ENCODE data around the gene SLC2A8. TPM values are rescaled to one million over a fixed set of nuclear protein-coding genes. Genes with fewer than 3 reads are reported as not detected.

The SLC2A8 gene
- total RNA-seq, 1 donor from 2014 or later, result 21.5 TPM

DNA sequence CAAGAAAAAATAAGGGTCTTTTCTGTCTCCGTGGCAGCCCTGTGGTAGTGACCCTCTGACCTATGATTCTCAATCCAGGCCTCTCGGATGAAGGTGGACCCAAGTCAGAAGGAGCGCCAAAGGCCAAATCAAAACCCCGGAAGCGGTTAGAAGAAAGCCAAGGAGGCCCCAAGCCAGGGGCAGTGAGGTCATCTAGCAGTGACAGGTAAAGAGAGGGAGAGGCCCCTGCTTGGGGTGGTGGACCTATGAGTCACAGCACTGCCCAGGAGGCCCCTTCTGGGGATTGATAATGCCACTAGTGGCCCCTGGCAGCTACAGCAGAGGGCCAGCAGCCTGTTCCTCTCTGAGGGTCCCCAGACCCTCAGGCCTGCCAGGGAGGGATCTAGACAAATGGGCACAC lies 6.4 kb upstream of the SLC2A8 start:
- Mint-ChIP-seq H3K27ac (ENCODE audit: unreplicated experiment) (no peak overlapping the region), H3K4me3 (ENCODE audit: unreplicated experiment) (no peak overlapping the region), H3K36me3 (ENCODE audit: low read depth, unreplicated experiment) (no peaks in the 10 kb centered on the region), H3K9me3 (ENCODE audit: unreplicated experiment) (no peaks in the 10 kb centered on the region), H3K27me3 (ENCODE audit: unreplicated experiment) (peaks cover 2% of the 10 kb centered on the region), H3K4me1 (ENCODE audit: unreplicated experiment) (no peaks in the 10 kb centered on the region)
- no peak for DNase-seq (ENCODE audit: low spot score)
- TF ChIP-seq, protein P1, sequence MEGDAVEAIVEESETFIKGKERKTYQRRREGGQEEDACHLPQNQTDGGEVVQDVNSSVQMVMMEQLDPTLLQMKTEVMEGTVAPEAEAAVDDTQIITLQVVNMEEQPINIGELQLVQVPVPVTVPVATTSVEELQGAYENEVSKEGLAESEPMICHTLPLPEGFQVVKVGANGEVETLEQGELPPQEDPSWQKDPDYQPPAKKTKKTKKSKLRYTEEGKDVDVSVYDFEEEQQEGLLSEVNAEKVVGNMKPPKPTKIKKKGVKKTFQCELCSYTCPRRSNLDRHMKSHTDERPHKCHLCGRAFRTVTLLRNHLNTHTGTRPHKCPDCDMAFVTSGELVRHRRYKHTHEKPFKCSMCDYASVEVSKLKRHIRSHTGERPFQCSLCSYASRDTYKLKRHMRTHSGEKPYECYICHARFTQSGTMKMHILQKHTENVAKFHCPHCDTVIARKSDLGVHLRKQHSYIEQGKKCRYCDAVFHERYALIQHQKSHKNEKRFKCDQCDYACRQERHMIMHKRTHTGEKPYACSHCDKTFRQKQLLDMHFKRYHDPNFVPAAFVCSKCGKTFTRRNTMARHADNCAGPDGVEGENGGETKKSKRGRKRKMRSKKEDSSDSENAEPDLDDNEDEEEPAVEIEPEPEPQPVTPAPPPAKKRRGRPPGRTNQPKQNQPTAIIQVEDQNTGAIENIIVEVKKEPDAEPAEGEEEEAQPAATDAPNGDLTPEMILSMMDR (IDR thresholded peaks at IDR 0.05; ENCODE audit: unreplicated experiment), result no peak

DNA sequence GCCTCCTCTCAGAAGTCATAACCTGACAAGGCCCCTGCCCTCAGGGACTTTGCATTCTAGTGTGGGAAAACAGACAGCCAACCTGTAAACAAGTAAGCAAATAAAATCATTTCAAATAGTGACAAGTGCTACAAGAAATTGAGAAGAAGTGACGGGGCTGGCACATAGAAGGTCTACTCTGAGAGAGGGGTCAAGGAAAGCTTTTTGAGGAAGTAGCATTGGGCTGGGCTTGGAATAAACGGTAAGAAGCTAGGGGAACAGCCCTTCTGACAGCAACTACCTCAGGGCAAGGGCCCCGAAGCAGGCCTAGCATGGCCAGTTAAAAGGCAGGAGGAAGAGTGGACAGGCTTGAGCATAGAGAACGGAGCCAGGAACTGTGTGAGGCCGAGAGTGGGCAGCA lies 4.8 kb upstream of the SLC2A8 start:
- no peak for DNase-seq (ENCODE audit: low spot score)
- Mint-ChIP-seq H3K27me3 (ENCODE audit: unreplicated experiment) (peaks cover 5% of the 10 kb centered on the region), H3K9me3 (ENCODE audit: unreplicated experiment) (no peaks in the 10 kb centered on the region), H3K4me3 (ENCODE audit: unreplicated experiment) (no peak overlapping the region), H3K36me3 (ENCODE audit: low read depth, unreplicated experiment) (no peaks in the 10 kb centered on the region), H3K27ac (ENCODE audit: unreplicated experiment) (no peak overlapping the region), H3K4me1 (ENCODE audit: unreplicated experiment) (peaks cover 3% of the 10 kb centered on the region)
- TF ChIP-seq, protein P1 (IDR thresholded peaks at IDR 0.05; ENCODE audit: unreplicated experiment), result no peak

DNA sequence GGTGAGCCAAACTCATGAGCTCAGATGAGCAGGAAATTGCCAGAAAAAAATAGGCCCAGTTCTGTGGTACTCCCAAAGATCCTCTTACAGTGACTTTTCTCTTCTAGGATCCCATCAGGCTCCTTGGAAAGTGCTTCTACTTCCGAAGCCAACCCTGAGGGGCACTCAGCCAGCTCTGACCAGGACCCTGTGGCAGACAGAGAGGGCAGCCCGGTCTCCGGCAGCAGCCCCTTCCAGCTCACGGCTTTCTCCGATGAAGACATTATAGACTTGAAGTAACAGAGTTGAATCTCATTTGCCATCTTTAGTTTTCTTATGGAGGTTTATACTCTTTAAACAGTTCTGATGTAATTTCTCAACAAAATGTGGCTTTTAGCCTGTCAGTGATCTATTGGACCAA lies 4.0 kb upstream of the SLC2A8 start:
- Mint-ChIP-seq H3K4me3 (ENCODE audit: unreplicated experiment) (no peak overlapping the region), H3K4me1 (ENCODE audit: unreplicated experiment) (peaks cover 3% of the 10 kb centered on the region)
- TF ChIP-seq, protein P1 (IDR thresholded peaks at IDR 0.05; ENCODE audit: unreplicated experiment), result no peak

DNA sequence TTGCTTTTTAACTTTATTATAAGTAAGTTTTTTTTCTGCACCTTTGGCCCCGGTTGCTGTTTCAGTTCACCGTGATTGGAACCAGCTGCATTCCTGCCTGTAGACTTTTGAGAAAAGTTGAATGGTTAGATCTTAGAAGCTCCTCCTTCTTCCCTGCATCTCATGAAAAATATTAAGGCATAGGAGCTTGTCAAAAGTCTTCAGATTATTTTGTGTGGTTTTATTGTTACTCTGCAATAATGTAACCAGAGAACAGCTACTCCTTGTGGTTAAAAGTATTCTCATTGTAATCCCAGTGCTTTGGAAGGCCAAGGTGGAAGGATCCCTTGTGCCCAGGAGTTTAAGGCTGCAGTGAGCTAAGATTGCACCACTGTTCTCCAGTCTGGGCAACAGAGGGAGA lies 3.3 kb upstream of the SLC2A8 start:
- TF ChIP-seq, protein P1 (IDR thresholded peaks at IDR 0.05; ENCODE audit: unreplicated experiment), result no peak
- peaks cover 7% of the 10 kb centered on the region for H3K27me3 Mint-ChIP-seq (ENCODE audit: unreplicated experiment)
- H3K27ac Mint-ChIP-seq (ENCODE audit: unreplicated experiment), result no peak overlapping the region
- DNase-seq (ENCODE audit: low spot score), result no peak
- H3K9me3 Mint-ChIP-seq (ENCODE audit: unreplicated experiment), result no peaks in the 10 kb centered on the region
- H3K36me3 Mint-ChIP-seq (ENCODE audit: low read depth, unreplicated experiment), result no peaks in the 10 kb centered on the region
- peaks cover 3% of the 10 kb centered on the region for H3K4me1 Mint-ChIP-seq (ENCODE audit: unreplicated experiment)
- no peak overlapping the region for H3K4me3 Mint-ChIP-seq (ENCODE audit: unreplicated experiment)

More for the DNA sequence above, 4.0 kb upstream of the SLC2A8 start:
- H3K9me3 Mint-ChIP-seq (ENCODE audit: unreplicated experiment), result no peaks in the 10 kb centered on the region
- H3K27me3 Mint-ChIP-seq (ENCODE audit: unreplicated experiment), result peaks cover 5% of the 10 kb centered on the region
- H3K27ac Mint-ChIP-seq (ENCODE audit: unreplicated experiment), result no peak overlapping the region
- no peak for DNase-seq (ENCODE audit: low spot score)
- H3K36me3 Mint-ChIP-seq (ENCODE audit: low read depth, unreplicated experiment), result no peaks in the 10 kb centered on the region

DNA sequence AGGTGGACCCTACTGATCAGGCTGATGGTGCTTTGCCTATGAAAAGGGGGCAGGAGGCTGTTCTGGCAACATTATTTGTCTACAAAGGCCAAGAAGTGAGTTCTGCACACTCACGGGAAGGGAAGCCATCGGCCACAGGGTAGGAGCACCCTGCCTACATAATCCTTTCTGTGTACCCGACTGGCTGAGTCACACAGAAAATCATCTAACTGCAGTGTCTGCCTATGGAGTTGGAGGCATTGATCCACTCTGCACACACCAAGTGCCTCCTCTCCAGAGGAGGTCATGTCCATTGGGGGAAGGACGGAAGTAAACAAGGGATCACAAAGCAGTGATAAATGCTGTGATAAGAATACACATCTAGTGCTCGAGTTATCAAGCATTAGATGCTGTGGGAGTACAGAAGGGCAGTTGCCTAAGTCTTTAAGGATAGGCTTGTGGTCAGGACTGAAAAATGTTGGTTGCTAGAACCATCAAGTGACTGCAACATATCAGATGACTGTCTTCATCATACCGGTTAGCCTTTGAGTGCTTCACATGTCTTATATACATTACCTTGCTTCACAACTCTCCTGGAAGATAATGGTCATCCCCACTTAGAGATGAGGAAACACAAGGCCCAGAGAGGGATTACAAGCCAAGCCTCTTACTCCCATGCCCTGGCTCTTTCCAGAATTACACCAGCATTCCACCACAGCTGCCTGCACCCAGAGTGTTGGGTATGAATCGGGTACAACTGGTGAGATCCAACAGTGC lies 1.3 kb upstream of the SLC2A8 start:
- Mint-ChIP-seq H3K4me1 (ENCODE audit: unreplicated experiment) (peaks cover 3% of the 10 kb centered on the region), H3K9me3 (ENCODE audit: unreplicated experiment) (no peaks in the 10 kb centered on the region), H3K4me3 (ENCODE audit: unreplicated experiment) (peak overlapping the region; percentile 89), H3K27me3 (ENCODE audit: unreplicated experiment) (peaks cover 6% of the 10 kb centered on the region), H3K27ac (ENCODE audit: unreplicated experiment) (peak overlapping the region; percentile 31), H3K36me3 (ENCODE audit: low read depth, unreplicated experiment) (no peaks in the 10 kb centered on the region)
- TF ChIP-seq, protein P1 (IDR thresholded peaks at IDR 0.05; ENCODE audit: unreplicated experiment), result no peak
- no peak for DNase-seq (ENCODE audit: low spot score)
